ENCODE measurements around the gene KLHL6. TPM values are rescaled to one million over a fixed set of nuclear protein-coding genes. Genes with fewer than 3 reads are reported as not detected.

The KLHL6 gene
- total and polyA plus RNA-seq, 2 of the 13 experiments (the other 11 are each of a cell fraction or from before 2014, with no cell fraction given) = not detected

DNA sequence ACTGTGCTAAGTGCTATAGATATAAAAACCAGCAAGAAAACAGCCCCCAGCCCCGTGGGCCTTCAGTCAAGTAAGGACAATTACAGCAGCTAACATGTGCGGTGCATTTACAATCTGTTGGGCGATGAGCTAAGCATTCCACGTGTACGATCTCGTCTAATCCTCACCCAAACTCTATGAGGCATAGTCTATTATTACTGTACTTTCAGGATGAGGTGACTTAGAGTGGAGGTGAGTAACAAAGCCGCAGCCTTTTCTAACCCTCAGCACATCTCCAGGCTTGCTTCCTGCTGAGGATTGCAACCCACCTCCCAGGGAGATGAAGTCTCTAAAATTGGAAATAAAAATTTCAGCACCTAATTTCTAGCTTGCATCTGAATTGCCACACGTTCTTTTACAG lies 73.9 kb downstream of the KLHL6 start:
- BruUV-seq (replicated peaks) = no TSS peak
- ATAC-seq = no peak
- CTCF ChIA-PET (ENCODE audit: low intra/inter-chr PET ratio, low total read pairs) = interaction anchor here (1.1 kb wide), 1 partner anchor 284 kb away, joined by 3 read pairs; no protein-coding TSS in a partner anchor

More for the DNA sequence above, 73.9 kb downstream of the KLHL6 start:
- DNase-seq (ENCODE audit: low spot score) = no peak
- H3K27ac ChIP-seq (ENCODE audit: extremely low read length, insufficient read depth, low read length) = no peak overlapping the region
- H3K4me3 ChIP-seq (replicated peaks in 1 of 3; ENCODE audit: insufficient read depth in 1 of 3, low read depth in 2 of 3, low read length in 3 of 3) = no peak overlapping the region
- H4K20me1 ChIP-seq (ENCODE audit: insufficient read depth, low read length) = no peaks in the 10 kb centered on the region
- no peak overlapping the region for H3K9ac ChIP-seq (ENCODE audit: insufficient read depth, low read depth, low read length)
- no peak for TF ChIP-seq HNRNPK (IDR thresholded peaks at IDR 0.05; ENCODE audit: low read depth, low read length, poor library complexity, severe bottlenecking)
- TF ChIP-seq NFYB (CRISPR knock-in tag; IDR thresholded peaks at IDR 0.05) = no peak
- TF ChIP-seq ZBTB44 (CRISPR knock-in tag; IDR thresholded peaks at IDR 0.05) = no peak
- TF ChIP-seq ZNF713 (CRISPR knock-in tag; IDR thresholded peaks at IDR 0.05) = no peak
- no peak for TF ChIP-seq ZNF589 (CRISPR knock-in tag; conservative IDR thresholded peaks at IDR 0.05)
- no peak for TF ChIP-seq SOX13 (IDR thresholded peaks at IDR 0.05)
- no peak for TF ChIP-seq SOX13 (CRISPR knock-in tag; conservative IDR thresholded peaks at IDR 0.05 in 1 of 2, IDR thresholded peaks at IDR 0.05 in 1 of 2)
- TF ChIP-seq GPN1 (CRISPR knock-in tag; IDR thresholded peaks at IDR 0.05; ENCODE audit: borderline replicate concordance) = no peak
- TF ChIP-seq FOXM1 (CRISPR knock-in tag; IDR thresholded peaks at IDR 0.05) = no peak
- no peak for TF ChIP-seq JUN (CRISPR knock-in tag; IDR thresholded peaks at IDR 0.05)
- no peak for TF ChIP-seq SALL1 (CRISPR knock-in tag; IDR thresholded peaks at IDR 0.05)
- no peak for TF ChIP-seq MBNL3 (CRISPR knock-in tag; conservative IDR thresholded peaks at IDR 0.05)
- TF ChIP-seq ZNF605 (CRISPR knock-in tag; IDR thresholded peaks at IDR 0.05) = no peak
- TF ChIP-seq ISL2 (CRISPR knock-in tag; IDR thresholded peaks at IDR 0.05) = no peak
- no peak for TF ChIP-seq ZNF496 (CRISPR knock-in tag; IDR thresholded peaks at IDR 0.05; ENCODE audit: insufficient replicate concordance)
- TF ChIP-seq PITX1 (CRISPR knock-in tag; IDR thresholded peaks at IDR 0.05) = no peak
- TF ChIP-seq PRMT3 (CRISPR knock-in tag; IDR thresholded peaks at IDR 0.05; ENCODE audit: borderline replicate concordance, low read depth) = no peak
- no peak overlapping the region for H3K4me2 ChIP-seq (ENCODE audit: low read depth, low read length)
- H2AFZ ChIP-seq (ENCODE audit: low read length) = no peak overlapping the region
- in situ Hi-C loops (cut with HindIII; ENCODE audit: extremely low pct_ligation_motif_present, low pct_unique_long_range_greater_than_20kb) (loop anchor here (10.0 kb wide), 1 partner anchor 283 kb away; no protein-coding TSS in a partner anchor), intact Hi-C loops (cut with micrococcal nuclease; ENCODE audit: unreplicated experiment) (no loop called here)
- 35% methylated on average over 8 of the region's 8 CpGs for WGBS (ENCODE audit: low lambda C conversion rate)
- POLR2A ChIA-PET = no interaction called here
- H3K4me1 ChIP-seq (ENCODE audit: insufficient read depth, low read length) = no peaks in the 10 kb centered on the region
- H3K9me3 ChIP-seq (ENCODE audit: low read length) = no peaks in the 10 kb centered on the region
- no peak for FAIRE-seq
- H3K27me3 ChIP-seq (ENCODE audit: control insufficient read depth in 1 of 2, insufficient read depth in 2 of 2, low read length in 2 of 2) = peaks cover 0 to 6% of the 10 kb centered on the region in 2 experiments; a peak in 1 of 5 replicates
- H3K36me3 ChIP-seq (replicated peaks in 1 of 2; ENCODE audit: control insufficient read depth in 1 of 2, insufficient read depth in 2 of 2, low read length in 2 of 2) = no peaks in the 10 kb centered on the region
- H3K79me2 ChIP-seq (ENCODE audit: insufficient read depth, low read length) = no peaks in the 10 kb centered on the region

Measured in HepG2 (cell line).